GM12878 (cell line): Measurements from ENCODE around the gene ADAM23. TPM values are rescaled to one million over a fixed set of nuclear protein-coding genes. Genes with fewer than 3 reads are reported as not detected.

Experiments
- CHD4 ChIP-seq: fragments of 200-600 bp; sonication (generic); IDR thresholded peaks from 2 replicates; pipeline ENCODE4 v1.6.1; 2016; ENCODE audit warnings: mild to moderate bottlenecking
- ESRRA ChIP-seq: IDR thresholded peaks from 2 replicates; pipeline ENCODE4 v1.6.1; 2012; ENCODE audit warnings: mild to moderate bottlenecking, low read length, improper control_type of control experiment
- IRF4 ChIP-seq: IDR thresholded peaks from 2 replicates; pipeline ENCODE4 v1.6.1; 2011; ENCODE audit warnings: low read depth, low read length
- MLLT1 ChIP-seq: fragments of 450-650 bp; IDR thresholded peaks from 2 replicates; pipeline ENCODE4 v1.6.1; 2016; ENCODE audit warnings: mild to moderate bottlenecking
- MTA3 ChIP-seq: IDR thresholded peaks from 2 replicates; pipeline ENCODE4 v1.6.1; 2012; ENCODE audit warnings: low read length, inconsistent platforms, borderline replicate concordance
- NFYA ChIP-seq: IDR thresholded peaks from 2 replicates; pipeline ENCODE4 v1.6.1; 2011; ENCODE audit warnings: low read depth, mild to moderate bottlenecking, low read length, improper control_type of control experiment, borderline replicate concordance
- POLR2A ChIP-seq: IDR thresholded peaks from 2 replicates; pipeline ENCODE4 v1.6.1; 2011; ENCODE audit warnings: low read depth, mild to moderate bottlenecking, low read length
- RAD21 ChIP-seq: IDR thresholded peaks from 2 replicates; pipeline ENCODE4 v1.6.1; 2011; ENCODE audit warnings: mild to moderate bottlenecking, low read depth, low read length, moderate library complexity; ENCODE audit not compliant: insufficient read depth
- SMC3 ChIP-seq: IDR thresholded peaks from 2 replicates; pipeline ENCODE4 v1.6.1; 2011; ENCODE audit warnings: low read length, improper control_type of control experiment, borderline replicate concordance
- ZNF24 ChIP-seq: fragments of 450-650 bp; IDR thresholded peaks from 2 replicates; pipeline ENCODE4 v1.6.1; 2017; ENCODE audit warnings: antibody characterized with exemption, mild to moderate bottlenecking
- ZNF274 ChIP-seq: IDR thresholded peaks from one replicate; pipeline ENCODE4 v1.8.0; 2011; ENCODE audit not compliant: insufficient read length, insufficient read depth
- polyA plus RNA-seq, 11 experiments: library from polyadenylated mRNA; depleted of rRNA in 4 of 11; unstranded in 6 of 11; stranded (reverse) in 5 of 11; fragments of >200 nt; fragmentation: Nextera tagmentation in 4 of 11; fragmentation: Illumina TruSeq in 1 of 11; extraction: Ambion mirVana in 4 of 11; extraction: Trizol in 1 of 11; gene quantifications; 1 replicate in 1 of 11; 2 replicates in 10 of 11; pipeline versions ENCODE4 v1.2.1 to v1.2.3, GENCODE V29; 2011 to 2016; ENCODE audit warnings: inconsistent platforms in 2 of 11, missing spikeins in 2 of 11, low read depth in 1 of 11
- total RNA-seq, 4 experiments: library from RNA; depleted of rRNA in 3 of 4; stranded (reverse); fragments of >200 nt in 3 of 4; fragmentation: Illumina TruSeq in 1 of 4; extraction: Trizol in 1 of 4; gene quantifications; 2 replicates each; pipeline versions ENCODE4 v1.2.1 to v1.2.3, GENCODE V29; 2013 to 2021
- TF ChIP-seq, protein P1 (sequence below): fragments of 150-350 bp; IDR thresholded peaks from 2 replicates; pipeline ENCODE4 v1.6.1; 2016; ENCODE audit warnings: low read depth, low read length

ADAM23 gene
- total and polyA plus RNA-seq, 10 of the 15 experiments (the other 5 are each of a cell fraction or from before 2014, with no cell fraction given) = 5.7 to 41.8 (median 15.6) TPM

DNA sequence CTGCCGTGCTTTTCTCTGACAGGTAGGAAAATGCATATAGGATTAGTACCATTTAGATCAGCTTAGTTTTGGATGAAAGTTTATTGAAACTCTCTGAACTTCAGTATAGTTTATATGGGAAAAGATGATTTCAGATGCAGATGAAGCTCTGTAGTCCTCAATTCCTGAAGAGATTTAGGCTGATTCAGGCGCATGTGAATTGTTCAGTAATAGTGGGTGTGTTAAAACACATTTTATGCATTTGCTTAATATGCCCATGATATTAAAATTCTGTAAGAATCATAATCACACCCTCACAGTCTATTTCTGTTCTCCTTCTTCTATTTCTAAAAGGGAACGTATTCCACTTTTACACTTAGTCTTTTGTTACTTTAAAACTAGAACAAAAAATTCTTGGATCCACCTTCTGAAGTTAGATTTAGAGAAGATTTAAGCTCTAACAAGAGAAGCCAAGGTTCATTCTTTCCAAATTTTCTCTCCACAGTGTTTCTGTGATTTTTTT lies 154.4 kb downstream of the ADAM23 start (continued):
- TF ChIP-seq, protein P1, sequence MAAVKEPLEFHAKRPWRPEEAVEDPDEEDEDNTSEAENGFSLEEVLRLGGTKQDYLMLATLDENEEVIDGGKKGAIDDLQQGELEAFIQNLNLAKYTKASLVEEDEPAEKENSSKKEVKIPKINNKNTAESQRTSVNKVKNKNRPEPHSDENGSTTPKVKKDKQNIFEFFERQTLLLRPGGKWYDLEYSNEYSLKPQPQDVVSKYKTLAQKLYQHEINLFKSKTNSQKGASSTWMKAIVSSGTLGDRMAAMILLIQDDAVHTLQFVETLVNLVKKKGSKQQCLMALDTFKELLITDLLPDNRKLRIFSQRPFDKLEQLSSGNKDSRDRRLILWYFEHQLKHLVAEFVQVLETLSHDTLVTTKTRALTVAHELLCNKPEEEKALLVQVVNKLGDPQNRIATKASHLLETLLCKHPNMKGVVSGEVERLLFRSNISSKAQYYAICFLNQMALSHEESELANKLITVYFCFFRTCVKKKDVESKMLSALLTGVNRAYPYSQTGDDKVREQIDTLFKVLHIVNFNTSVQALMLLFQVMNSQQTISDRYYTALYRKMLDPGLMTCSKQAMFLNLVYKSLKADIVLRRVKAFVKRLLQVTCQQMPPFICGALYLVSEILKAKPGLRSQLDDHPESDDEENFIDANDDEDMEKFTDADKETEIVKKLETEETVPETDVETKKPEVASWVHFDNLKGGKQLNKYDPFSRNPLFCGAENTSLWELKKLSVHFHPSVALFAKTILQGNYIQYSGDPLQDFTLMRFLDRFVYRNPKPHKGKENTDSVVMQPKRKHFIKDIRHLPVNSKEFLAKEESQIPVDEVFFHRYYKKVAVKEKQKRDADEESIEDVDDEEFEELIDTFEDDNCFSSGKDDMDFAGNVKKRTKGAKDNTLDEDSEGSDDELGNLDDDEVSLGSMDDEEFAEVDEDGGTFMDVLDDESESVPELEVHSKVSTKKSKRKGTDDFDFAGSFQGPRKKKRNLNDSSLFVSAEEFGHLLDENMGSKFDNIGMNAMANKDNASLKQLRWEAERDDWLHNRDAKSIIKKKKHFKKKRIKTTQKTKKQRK = no peak
- no peak for TF ChIP-seq POLR2A
- no peak for TF ChIP-seq MLLT1
- TF ChIP-seq RAD21 = no peak
- no peak for TF ChIP-seq NFYA
- TF ChIP-seq SMC3 = no peak
- TF ChIP-seq ZNF274 = no peak
- TF ChIP-seq ESRRA = no peak
- no peak for TF ChIP-seq CHD4
- TF ChIP-seq IRF4 = no peak
- no peak for TF ChIP-seq ZNF24
- no peak for TF ChIP-seq MTA3
